ENCODE measurements around the gene LMAN1.

- no peak for TF ChIP-seq CTCF (IDR thresholded peaks at IDR 0.05)
- no peak for TF ChIP-seq POLR2A (IDR thresholded peaks at IDR 0.05)
Observed at GRCh38 chr18:59340817-59341216, 18.2 kb downstream of the LMAN1 start.

Measured in prostate gland (tissue), 2 donors.